Spleen (tissue), 7 donors: ENCODE measurements around the gene TMEFF1.

Source experiments
- POLR2AphosphoS5 ChIP-seq, 3 donors: sonication (generic); formaldehyde crosslinking; IDR thresholded peaks; one replicate each; pipeline ENCODE4 v1.5.1; 2017; ENCODE audit warnings: antibody characterized with exemption in 3 of 3
- TF ChIP-seq, protein P1 (sequence below), 11 experiments: fragments of 200-600 bp in 7 of 11; fragments of 450-650 bp in 4 of 11; sonication (generic) in 4 of 11; IDR thresholded peaks in 8 of 11; conservative IDR thresholded peaks in 3 of 11; 1 replicate in 7 of 11; 2 replicates in 4 of 11; pipeline versions ENCODE4 v1.4.0 to v1.8.0; 2016 to 2021; ENCODE audit warnings: antibody characterized with exemption in 11 of 11, inconsistent platforms in 4 of 11, mild to moderate bottlenecking in 1 of 11
- donor health status: DM: no; HTN: no; CAD: no; lungs with moderate emphysema.
- donor health status: DM: no; HTN: no; CAD: no.
- donor health status: DM: no; HTN: no; CAD: no.

- TF ChIP-seq, protein P1, sequence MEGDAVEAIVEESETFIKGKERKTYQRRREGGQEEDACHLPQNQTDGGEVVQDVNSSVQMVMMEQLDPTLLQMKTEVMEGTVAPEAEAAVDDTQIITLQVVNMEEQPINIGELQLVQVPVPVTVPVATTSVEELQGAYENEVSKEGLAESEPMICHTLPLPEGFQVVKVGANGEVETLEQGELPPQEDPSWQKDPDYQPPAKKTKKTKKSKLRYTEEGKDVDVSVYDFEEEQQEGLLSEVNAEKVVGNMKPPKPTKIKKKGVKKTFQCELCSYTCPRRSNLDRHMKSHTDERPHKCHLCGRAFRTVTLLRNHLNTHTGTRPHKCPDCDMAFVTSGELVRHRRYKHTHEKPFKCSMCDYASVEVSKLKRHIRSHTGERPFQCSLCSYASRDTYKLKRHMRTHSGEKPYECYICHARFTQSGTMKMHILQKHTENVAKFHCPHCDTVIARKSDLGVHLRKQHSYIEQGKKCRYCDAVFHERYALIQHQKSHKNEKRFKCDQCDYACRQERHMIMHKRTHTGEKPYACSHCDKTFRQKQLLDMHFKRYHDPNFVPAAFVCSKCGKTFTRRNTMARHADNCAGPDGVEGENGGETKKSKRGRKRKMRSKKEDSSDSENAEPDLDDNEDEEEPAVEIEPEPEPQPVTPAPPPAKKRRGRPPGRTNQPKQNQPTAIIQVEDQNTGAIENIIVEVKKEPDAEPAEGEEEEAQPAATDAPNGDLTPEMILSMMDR (IDR thresholded peaks at IDR 0.05 in 8 of 11, conservative IDR thresholded peaks at IDR 0.05 in 3 of 11) = no peak
- no peak for TF ChIP-seq POLR2AphosphoS5 (IDR thresholded peaks at IDR 0.05)
Measured at GRCh38 chr9:100583014-100583802, 110.3 kb downstream of the TMEFF1 start.
